ENCODE data around the gene DHRS7C.
"Not testable (repeated sequence)": the region's sequence is repeated elsewhere in the genome, so short reads cannot be mapped to it uniquely, and the experiment has no call there.

Gene DHRS7C

DNA sequence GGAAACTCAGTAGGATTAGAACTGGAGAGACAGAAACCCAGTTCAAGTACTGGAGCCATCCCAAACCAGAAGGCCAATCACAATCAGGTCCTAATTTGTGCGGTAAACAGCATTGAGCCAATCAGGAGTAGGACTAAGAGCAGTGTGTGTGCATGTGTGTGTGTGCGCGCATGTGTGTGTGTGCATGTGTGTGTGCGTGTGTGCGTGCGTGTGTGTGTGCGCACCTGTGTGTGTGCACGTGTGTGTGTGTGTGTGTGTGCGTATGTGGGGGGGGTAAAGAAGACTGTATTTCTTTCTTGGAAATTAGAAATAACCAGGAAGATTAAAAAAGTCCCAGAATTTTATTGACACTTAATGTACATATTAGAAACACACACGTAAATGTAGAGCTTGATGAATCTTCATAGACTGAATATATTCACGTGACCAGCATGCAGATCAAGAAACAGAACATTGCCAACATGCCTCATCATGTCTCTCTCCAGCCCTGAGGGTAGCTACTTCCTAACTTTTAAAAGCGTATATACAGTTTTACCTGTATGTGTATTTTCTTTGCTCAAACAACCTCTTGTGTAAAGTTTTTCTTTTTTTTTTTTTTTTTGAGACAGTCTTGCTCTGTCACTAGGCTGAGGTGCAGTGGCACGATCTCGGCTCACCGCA is 919 bp upstream of the DHRS7C start:
- Histone ChIP-seq H3K9ac (ENCODE audit: low read length) (no peak overlapping the region), H3K36me3 (replicated peaks; ENCODE audit: low read depth, low read length) (no peaks in the 10 kb centered on the region), H3K4me3 (ENCODE audit: low read length) (no peak overlapping the region), H3K79me2 (ENCODE audit: low read length) (no peaks in the 10 kb centered on the region), H3K4me1 (ENCODE audit: low read length) (no peaks in the 10 kb centered on the region), H2AFZ (ENCODE audit: low read depth, low read length) (no peak overlapping the region), H3K27ac (ENCODE audit: low read length) (no peak overlapping the region), H3K27me3 (ENCODE audit: low read depth, low read length) (no peaks in the 10 kb centered on the region; the same call in 1 of the 2 replicates), H4K20me1 (ENCODE audit: insufficient read depth, low read length) (no peaks in the 10 kb centered on the region), H3K4me2 (ENCODE audit: low read length) (no peak overlapping the region), H3K9me3 (ENCODE audit: insufficient read depth, low read length) (no peaks in the 10 kb centered on the region)
- TF ChIP-seq CTCF (IDR thresholded peaks at IDR 0.05; ENCODE audit: low read depth, low read length) (no peak), EZH2phosphoT487 (IDR thresholded peaks at IDR 0.05; ENCODE audit: low read depth) (no peak)

DNA sequence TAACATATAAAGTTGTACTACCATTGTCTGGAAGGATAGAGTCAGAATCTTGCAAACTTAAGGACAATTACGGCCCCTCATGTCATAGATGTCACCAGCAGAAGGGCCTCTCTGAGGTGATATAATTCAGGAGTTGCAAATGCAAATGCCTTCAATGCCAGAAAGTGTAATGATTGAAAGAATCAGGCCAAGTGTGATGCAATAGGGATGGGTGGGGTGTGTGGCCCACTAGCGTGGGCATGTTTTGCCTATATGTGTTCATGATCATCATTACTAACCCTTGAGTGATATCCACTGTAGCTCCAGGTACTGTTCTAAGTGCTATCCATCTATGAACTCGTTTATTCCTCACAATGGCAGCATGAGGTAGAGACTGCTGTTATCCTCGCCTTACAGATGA is 1.1 kb downstream of the DHRS7C start:
- no peaks in the 10 kb centered on the region for H4K20me1 ChIP-seq (ENCODE audit: insufficient read depth, low read length)
- H3K27ac ChIP-seq (ENCODE audit: low read length), result no peak overlapping the region
- no peaks in the 10 kb centered on the region; the same call in 1 of the 2 replicates for H3K27me3 ChIP-seq (ENCODE audit: low read depth, low read length)
- TF ChIP-seq CTCF (IDR thresholded peaks at IDR 0.05; ENCODE audit: low read depth, low read length) (no peak), EZH2phosphoT487 (IDR thresholded peaks at IDR 0.05; ENCODE audit: low read depth) (no peak)
- H3K36me3 ChIP-seq (replicated peaks; ENCODE audit: low read depth, low read length), result no peaks in the 10 kb centered on the region
- H3K9me3 ChIP-seq (ENCODE audit: insufficient read depth, low read length), result no peaks in the 10 kb centered on the region
- no peaks in the 10 kb centered on the region for H3K4me1 ChIP-seq (ENCODE audit: low read length)
- no peak overlapping the region for H2AFZ ChIP-seq (ENCODE audit: low read depth, low read length)
- no peak overlapping the region for H3K9ac ChIP-seq (ENCODE audit: low read length)
- H3K79me2 ChIP-seq (ENCODE audit: low read length), result no peaks in the 10 kb centered on the region
- H3K4me2 ChIP-seq (ENCODE audit: low read length), result no peak overlapping the region
- no peak overlapping the region for H3K4me3 ChIP-seq (ENCODE audit: low read length)

DNA sequence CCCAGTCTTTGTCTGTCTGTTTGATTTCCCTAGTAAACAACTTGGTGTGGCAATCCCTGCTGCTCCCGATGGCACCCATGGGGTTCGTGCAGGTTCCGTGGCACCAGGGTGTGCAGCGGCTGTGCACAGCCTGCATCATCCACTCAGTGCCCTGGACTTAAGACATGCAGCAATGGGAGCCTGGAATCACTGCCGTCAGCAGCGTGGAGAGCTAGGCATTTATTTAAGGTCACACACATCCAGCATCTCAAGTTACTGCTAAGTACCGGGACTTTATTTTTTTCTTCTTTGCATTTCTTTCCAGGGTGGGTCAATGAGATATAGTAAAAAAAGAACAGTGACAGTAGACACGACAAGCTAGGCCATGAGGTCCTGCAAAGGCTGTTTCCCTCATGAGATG is 2.8 kb downstream of the DHRS7C start:
- H3K4me2 ChIP-seq (ENCODE audit: low read length), result no peak overlapping the region
- H3K27ac ChIP-seq (ENCODE audit: low read length), result no peak overlapping the region
- no peaks in the 10 kb centered on the region for H3K36me3 ChIP-seq (replicated peaks; ENCODE audit: low read depth, low read length)
- no peaks in the 10 kb centered on the region for H3K79me2 ChIP-seq (ENCODE audit: low read length)
- no peak overlapping the region for H2AFZ ChIP-seq (ENCODE audit: low read depth, low read length)
- H3K9me3 ChIP-seq (ENCODE audit: insufficient read depth, low read length), result no peaks in the 10 kb centered on the region
- TF ChIP-seq EZH2phosphoT487 (IDR thresholded peaks at IDR 0.05; ENCODE audit: low read depth) (no peak), CTCF (IDR thresholded peaks at IDR 0.05; ENCODE audit: low read depth, low read length) (no peak)
- no peaks in the 10 kb centered on the region for H3K4me1 ChIP-seq (ENCODE audit: low read length)
- no peak overlapping the region for H3K9ac ChIP-seq (ENCODE audit: low read length)
- no peaks in the 10 kb centered on the region; the same call in 1 of the 2 replicates for H3K27me3 ChIP-seq (ENCODE audit: low read depth, low read length)
- no peaks in the 10 kb centered on the region for H4K20me1 ChIP-seq (ENCODE audit: insufficient read depth, low read length)
- H3K4me3 ChIP-seq (ENCODE audit: low read length), result no peak overlapping the region

DNA sequence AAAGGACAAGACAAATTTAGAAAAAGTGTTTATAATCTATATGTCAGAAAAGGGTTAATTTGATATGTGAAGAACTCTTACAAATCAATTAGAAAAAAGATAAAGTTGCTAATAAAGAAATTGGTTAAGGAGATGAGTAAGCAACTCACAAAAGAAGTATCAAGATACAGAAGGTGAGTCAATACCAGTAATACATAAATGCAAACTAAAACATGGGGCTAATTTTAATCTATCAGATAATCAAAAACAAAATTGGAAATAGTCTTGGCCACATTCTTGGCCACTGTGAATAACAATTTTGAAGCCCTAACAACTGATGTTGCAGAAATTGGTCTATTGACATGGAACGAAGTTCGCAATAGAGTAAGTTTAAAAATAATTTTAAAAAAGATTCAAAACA is 6.8 kb downstream of the DHRS7C start:
- TF ChIP-seq EZH2phosphoT487 (IDR thresholded peaks at IDR 0.05; ENCODE audit: low read depth) (no peak), CTCF (IDR thresholded peaks at IDR 0.05; ENCODE audit: low read depth, low read length) (no peak)
- no peaks in the 10 kb centered on the region for H4K20me1 ChIP-seq (ENCODE audit: insufficient read depth, low read length)

GRCh38 chr17:9783465-9783864 is 7.9 kb downstream of the DHRS7C start:
- H3K4me1 ChIP-seq (ENCODE audit: low read length); H4K20me1 ChIP-seq (ENCODE audit: insufficient read depth, low read length); H3K36me3 ChIP-seq (replicated peaks; ENCODE audit: low read depth, low read length); H3K9ac ChIP-seq (ENCODE audit: low read length); H3K27ac ChIP-seq (ENCODE audit: low read length); H3K4me2 ChIP-seq (ENCODE audit: low read length); H3K4me3 ChIP-seq (ENCODE audit: low read length); H2AFZ ChIP-seq (ENCODE audit: low read depth, low read length); H3K9me3 ChIP-seq (ENCODE audit: insufficient read depth, low read length); H3K79me2 ChIP-seq (ENCODE audit: low read length); H3K27me3 ChIP-seq (ENCODE audit: low read depth, low read length): not testable (repeated sequence)

More for the DNA sequence above, 6.8 kb downstream of the DHRS7C start:
- no peaks in the 10 kb centered on the region; the same call in 1 of the 2 replicates for H3K27me3 ChIP-seq (ENCODE audit: low read depth, low read length)
- no peaks in the 10 kb centered on the region for H3K36me3 ChIP-seq (replicated peaks; ENCODE audit: low read depth, low read length)
- no peak overlapping the region for H3K27ac ChIP-seq (ENCODE audit: low read length)
- no peak overlapping the region for H3K4me2 ChIP-seq (ENCODE audit: low read length)
- no peaks in the 10 kb centered on the region for H3K9me3 ChIP-seq (ENCODE audit: insufficient read depth, low read length)
- H3K4me1 ChIP-seq (ENCODE audit: low read length), result no peaks in the 10 kb centered on the region
- no peak overlapping the region for H2AFZ ChIP-seq (ENCODE audit: low read depth, low read length)
- no peak overlapping the region for H3K9ac ChIP-seq (ENCODE audit: low read length)
- H3K4me3 ChIP-seq (ENCODE audit: low read length), result no peak overlapping the region
- H3K79me2 ChIP-seq (ENCODE audit: low read length), result no peaks in the 10 kb centered on the region

All from OCI-LY3 (cell line).